Liver (tissue), 3 donors: ENCODE measurements around the gene PWWP2B.

Source experiments
- CTCF ChIP-seq: fragments of 150-350 bp; IDR thresholded peaks from 2 replicates; pipeline ENCODE4 v1.5.1; 2017; ENCODE audit warnings: improper control_type of control experiment, low read depth, low read length; ENCODE audit not compliant: missing input control
- EGR1 ChIP-seq, 2 donors: IDR thresholded peaks; 2 replicates each; pipeline ENCODE4 v1.6.1; 2016 to 2018; ENCODE audit warnings: antibody characterized with exemption in 2 of 2, low read depth in 2 of 2
- JUND ChIP-seq, 2 donors: IDR thresholded peaks; 2 replicates each; pipeline ENCODE4 v1.6.1; 2016; ENCODE audit warnings: antibody characterized with exemption in 2 of 2
- RAD21 ChIP-seq, 2 donors: IDR thresholded peaks; 2 replicates each; pipeline ENCODE4 v1.6.1; 2016; ENCODE audit warnings: antibody characterized with exemption in 2 of 2, mild to moderate bottlenecking in 2 of 2
- TF ChIP-seq, protein P1 (sequence below): IDR thresholded peaks from 2 replicates; pipeline ENCODE4 v1.6.1; 2016; ENCODE audit warnings: antibody characterized with exemption, mild to moderate bottlenecking
- donor health status: healthy.
- donor health status: healthy.

DNA sequence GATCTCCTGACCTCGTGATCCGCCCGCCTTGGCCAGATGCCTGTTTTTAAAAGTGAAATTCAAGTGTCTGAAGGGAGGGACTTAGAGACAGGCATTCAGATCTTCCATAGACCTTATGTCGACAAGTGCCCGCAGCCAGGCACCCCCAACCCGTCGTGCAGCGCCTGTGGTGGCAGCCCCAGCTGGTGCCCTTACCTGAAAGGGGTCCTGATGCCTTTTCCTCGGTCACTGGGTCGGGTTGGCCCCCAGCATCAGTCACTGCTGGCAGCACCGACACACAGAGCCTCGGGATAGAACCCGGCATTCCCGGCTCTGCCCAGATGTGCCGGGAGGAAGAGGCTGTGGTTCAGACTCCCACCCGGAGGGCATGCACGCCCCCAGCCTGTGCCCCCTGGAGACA is 41.7 kb upstream of the PWWP2B start:
- no peak for TF ChIP-seq EGR1 (IDR thresholded peaks at IDR 0.05; ENCODE audit: low read depth in 2 of 2)
- TF ChIP-seq JUND (IDR thresholded peaks at IDR 0.05): no peak
- no peak for TF ChIP-seq CTCF
- TF ChIP-seq RAD21 (IDR thresholded peaks at IDR 0.05): no peak
- TF ChIP-seq, protein P1, sequence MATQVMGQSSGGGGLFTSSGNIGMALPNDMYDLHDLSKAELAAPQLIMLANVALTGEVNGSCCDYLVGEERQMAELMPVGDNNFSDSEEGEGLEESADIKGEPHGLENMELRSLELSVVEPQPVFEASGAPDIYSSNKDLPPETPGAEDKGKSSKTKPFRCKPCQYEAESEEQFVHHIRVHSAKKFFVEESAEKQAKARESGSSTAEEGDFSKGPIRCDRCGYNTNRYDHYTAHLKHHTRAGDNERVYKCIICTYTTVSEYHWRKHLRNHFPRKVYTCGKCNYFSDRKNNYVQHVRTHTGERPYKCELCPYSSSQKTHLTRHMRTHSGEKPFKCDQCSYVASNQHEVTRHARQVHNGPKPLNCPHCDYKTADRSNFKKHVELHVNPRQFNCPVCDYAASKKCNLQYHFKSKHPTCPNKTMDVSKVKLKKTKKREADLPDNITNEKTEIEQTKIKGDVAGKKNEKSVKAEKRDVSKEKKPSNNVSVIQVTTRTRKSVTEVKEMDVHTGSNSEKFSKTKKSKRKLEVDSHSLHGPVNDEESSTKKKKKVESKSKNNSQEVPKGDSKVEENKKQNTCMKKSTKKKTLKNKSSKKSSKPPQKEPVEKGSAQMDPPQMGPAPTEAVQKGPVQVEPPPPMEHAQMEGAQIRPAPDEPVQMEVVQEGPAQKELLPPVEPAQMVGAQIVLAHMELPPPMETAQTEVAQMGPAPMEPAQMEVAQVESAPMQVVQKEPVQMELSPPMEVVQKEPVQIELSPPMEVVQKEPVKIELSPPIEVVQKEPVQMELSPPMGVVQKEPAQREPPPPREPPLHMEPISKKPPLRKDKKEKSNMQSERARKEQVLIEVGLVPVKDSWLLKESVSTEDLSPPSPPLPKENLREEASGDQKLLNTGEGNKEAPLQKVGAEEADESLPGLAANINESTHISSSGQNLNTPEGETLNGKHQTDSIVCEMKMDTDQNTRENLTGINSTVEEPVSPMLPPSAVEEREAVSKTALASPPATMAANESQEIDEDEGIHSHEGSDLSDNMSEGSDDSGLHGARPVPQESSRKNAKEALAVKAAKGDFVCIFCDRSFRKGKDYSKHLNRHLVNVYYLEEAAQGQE: no peak
